ENCODE results near the gene RPL13A.

The RPL13A gene

DNA sequence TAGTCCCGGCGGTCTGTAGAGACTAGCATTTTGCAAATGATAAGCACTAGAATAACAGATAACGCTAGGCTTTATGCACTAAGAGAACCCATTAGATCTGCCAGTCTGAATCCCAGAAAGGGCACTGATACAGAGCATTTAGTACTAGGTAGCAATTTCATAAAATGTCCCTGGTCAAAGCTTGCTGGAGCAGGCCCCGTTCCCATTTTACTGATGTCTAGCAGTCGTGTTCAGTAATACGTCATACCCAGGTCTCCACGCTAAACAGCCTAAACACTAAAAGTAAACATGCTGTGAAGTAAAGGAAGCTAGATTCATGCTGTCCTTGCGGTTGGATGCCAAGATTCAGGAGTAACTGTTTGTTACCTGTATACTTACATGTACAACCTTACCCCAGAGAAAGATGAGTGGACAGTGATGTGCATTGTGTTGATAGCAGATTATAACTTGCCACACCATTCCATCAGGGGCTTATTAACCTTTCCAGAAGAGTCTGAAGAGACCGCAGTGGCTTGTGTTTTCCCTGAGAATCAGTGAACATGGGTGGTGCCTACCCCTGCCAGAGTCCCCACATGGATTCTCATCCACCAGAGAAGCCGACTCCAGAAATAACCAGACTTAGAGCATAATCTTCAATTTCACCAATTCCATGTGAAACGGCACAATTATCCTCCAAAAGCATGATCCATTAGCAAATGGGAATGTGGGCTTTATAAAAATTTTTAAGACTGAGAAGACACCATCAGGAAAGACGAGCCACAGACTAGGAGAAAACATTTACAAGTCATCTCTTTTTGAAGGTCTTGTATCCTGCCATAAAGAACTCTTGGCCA lies 5.4 kb downstream of the RPL13A start:
- TF ChIP-seq EGR1 (IDR thresholded peaks at IDR 0.05): no peak
- TF ChIP-seq NFIC (IDR thresholded peaks at IDR 0.05): peak; percentile 23; the same call in 1 of the 2 replicates
- no peak for TF ChIP-seq TAF1 (IDR thresholded peaks at IDR 0.05; ENCODE audit: low read depth)
- 0 out of 2 replicates have a peak, but pooled peaks have one; percentile 6 for TF ChIP-seq EP300 (IDR thresholded peaks at IDR 0.05; ENCODE audit: borderline replicate concordance)
- no peak for TF ChIP-seq TEAD4 (IDR thresholded peaks at IDR 0.05)
- TF ChIP-seq, protein P1, sequence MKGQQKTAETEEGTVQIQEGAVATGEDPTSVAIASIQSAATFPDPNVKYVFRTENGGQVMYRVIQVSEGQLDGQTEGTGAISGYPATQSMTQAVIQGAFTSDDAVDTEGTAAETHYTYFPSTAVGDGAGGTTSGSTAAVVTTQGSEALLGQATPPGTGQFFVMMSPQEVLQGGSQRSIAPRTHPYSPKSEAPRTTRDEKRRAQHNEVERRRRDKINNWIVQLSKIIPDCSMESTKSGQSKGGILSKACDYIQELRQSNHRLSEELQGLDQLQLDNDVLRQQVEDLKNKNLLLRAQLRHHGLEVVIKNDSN (IDR thresholded peaks at IDR 0.05): no peak
- no peak for TF ChIP-seq TCF12 (IDR thresholded peaks at IDR 0.05; ENCODE audit: low read depth)
- TF ChIP-seq, protein P2, sequence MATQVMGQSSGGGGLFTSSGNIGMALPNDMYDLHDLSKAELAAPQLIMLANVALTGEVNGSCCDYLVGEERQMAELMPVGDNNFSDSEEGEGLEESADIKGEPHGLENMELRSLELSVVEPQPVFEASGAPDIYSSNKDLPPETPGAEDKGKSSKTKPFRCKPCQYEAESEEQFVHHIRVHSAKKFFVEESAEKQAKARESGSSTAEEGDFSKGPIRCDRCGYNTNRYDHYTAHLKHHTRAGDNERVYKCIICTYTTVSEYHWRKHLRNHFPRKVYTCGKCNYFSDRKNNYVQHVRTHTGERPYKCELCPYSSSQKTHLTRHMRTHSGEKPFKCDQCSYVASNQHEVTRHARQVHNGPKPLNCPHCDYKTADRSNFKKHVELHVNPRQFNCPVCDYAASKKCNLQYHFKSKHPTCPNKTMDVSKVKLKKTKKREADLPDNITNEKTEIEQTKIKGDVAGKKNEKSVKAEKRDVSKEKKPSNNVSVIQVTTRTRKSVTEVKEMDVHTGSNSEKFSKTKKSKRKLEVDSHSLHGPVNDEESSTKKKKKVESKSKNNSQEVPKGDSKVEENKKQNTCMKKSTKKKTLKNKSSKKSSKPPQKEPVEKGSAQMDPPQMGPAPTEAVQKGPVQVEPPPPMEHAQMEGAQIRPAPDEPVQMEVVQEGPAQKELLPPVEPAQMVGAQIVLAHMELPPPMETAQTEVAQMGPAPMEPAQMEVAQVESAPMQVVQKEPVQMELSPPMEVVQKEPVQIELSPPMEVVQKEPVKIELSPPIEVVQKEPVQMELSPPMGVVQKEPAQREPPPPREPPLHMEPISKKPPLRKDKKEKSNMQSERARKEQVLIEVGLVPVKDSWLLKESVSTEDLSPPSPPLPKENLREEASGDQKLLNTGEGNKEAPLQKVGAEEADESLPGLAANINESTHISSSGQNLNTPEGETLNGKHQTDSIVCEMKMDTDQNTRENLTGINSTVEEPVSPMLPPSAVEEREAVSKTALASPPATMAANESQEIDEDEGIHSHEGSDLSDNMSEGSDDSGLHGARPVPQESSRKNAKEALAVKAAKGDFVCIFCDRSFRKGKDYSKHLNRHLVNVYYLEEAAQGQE (IDR thresholded peaks at IDR 0.05; ENCODE audit: low read depth): no peak
- TF ChIP-seq CEBPB (IDR thresholded peaks at IDR 0.05): no peak
- TF ChIP-seq, protein P3, sequence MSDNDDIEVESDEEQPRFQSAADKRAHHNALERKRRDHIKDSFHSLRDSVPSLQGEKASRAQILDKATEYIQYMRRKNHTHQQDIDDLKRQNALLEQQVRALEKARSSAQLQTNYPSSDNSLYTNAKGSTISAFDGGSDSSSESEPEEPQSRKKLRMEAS (IDR thresholded peaks at IDR 0.05): no peak
- no peak for TF ChIP-seq ZBTB7A (IDR thresholded peaks at IDR 0.05; ENCODE audit: low read depth)
- TF ChIP-seq FOXM1 (IDR thresholded peaks at IDR 0.05; ENCODE audit: borderline replicate concordance, low read depth): no peak
- TF ChIP-seq YY1 (IDR thresholded peaks at IDR 0.05; ENCODE audit: low read depth): no peak

DNA sequence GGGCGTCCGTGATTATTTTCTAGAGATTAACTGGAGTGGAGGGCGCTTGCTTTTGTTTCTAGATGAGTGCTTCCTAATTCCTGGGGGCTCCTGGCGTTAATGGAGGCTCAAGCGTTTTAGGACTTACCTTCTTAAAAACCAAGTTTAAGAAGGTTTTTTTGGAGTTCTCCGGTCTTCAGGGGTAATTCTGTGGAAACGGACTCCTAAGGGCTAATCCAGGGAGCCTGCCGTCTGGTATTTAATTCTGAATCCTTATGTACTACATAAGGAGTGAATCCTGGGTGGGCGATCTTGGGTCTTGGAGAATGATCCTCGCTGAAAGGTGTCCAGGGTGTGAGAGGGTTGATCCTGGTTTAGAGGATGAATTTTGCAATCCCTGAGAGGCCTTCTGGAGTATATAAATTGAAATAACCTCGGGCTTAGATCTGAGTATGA lies 9.2 kb downstream of the RPL13A start:
- TF ChIP-seq ZBTB7A (IDR thresholded peaks at IDR 0.05; ENCODE audit: low read depth) (no peak), CREB1 (IDR thresholded peaks at IDR 0.05; ENCODE audit: low read depth) (no peak), YY1 (IDR thresholded peaks at IDR 0.05; ENCODE audit: low read depth) (no peak), RAD21 (IDR thresholded peaks at IDR 0.05; ENCODE audit: low read depth) (no peak), EP300 (IDR thresholded peaks at IDR 0.05; ENCODE audit: borderline replicate concordance) (no peak), FOXM1 (IDR thresholded peaks at IDR 0.05; ENCODE audit: borderline replicate concordance, low read depth) (no peak), TCF12 (IDR thresholded peaks at IDR 0.05; ENCODE audit: low read depth) (no peak; the same call in 1 of the 2 replicates), NFIC (IDR thresholded peaks at IDR 0.05) (no peak), CEBPB (IDR thresholded peaks at IDR 0.05) (no peak), EGR1 (IDR thresholded peaks at IDR 0.05) (no peak), TEAD4 (IDR thresholded peaks at IDR 0.05) (no peak), TAF1 (IDR thresholded peaks at IDR 0.05; ENCODE audit: low read depth) (no peak)
- TF ChIP-seq, protein P2 (IDR thresholded peaks at IDR 0.05; ENCODE audit: low read depth): no peak
- TF ChIP-seq, protein P3 (IDR thresholded peaks at IDR 0.05): no peak
- TF ChIP-seq, protein P1 (IDR thresholded peaks at IDR 0.05): no peak

DNA sequence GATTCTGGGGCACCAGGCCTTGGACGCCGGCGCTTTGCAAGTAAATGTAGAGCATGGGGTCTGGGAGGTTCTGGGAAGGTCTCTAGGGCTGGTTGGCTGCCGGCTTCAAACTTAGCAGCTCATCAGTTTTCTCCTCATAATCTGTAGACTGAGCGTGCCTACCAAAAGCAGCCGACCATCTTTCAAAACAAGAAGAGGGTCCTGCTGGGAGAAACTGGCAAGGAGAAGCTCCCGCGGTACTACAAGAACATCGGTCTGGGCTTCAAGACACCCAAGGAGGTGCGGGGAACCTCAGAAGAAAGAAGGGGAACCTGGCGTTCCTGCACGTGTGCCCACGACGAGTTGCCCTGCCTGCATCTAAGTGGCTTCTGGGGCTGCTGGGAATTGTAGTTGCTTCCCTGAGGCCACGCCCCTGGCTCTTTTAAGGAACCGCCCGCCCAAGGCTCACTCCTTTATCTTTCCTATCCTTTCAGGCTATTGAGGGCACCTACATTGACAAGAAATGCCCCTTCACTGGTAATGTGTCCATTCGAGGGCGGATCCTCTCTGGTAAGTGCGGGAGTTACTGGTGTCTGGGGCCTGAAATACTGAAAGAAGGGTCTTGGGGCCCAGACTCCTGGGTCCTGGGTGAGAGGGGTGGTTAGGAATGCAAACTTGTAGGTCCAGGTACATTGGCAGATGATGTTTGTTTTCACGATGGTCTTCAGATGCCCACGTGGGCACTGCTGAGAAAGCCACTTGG lies 9.8 kb downstream of the RPL13A start:
- TF ChIP-seq, protein P3 (IDR thresholded peaks at IDR 0.05): peak; percentile 74
- no peak for TF ChIP-seq YY1 (IDR thresholded peaks at IDR 0.05; ENCODE audit: low read depth)
- TF ChIP-seq, protein P2 (IDR thresholded peaks at IDR 0.05; ENCODE audit: low read depth): no peak
- TF ChIP-seq, protein P1 (IDR thresholded peaks at IDR 0.05): peak; percentile 51; the same call in 1 of the 2 replicates

Data from Ishikawa (cell line).